IMR-90 (cell line): ENCODE measurements around the gene CHN2. TPM values are rescaled to one million over a fixed set of nuclear protein-coding genes. Genes with fewer than 3 reads are reported as not detected.

Experiments
- ATAC-seq: fragments of 200-7000 bp; cut with Tn5 transposase; 2 replicates; pipeline ENCODE4 v1.9.1; 2020; ENCODE audit warnings: low read depth, mild to moderate bottlenecking, moderate library complexity
- BruUV-seq: library from RNA; stranded (reverse); fragments of 400-500 nt; replicated peaks from 2 replicates; lab custom pipeline; 2021; lab: Mats Ljungman, UMichigan
- CTCF ChIA-PET: fragments of 300-600 bp; formaldehyde crosslinking; extraction: SDS; loops from one replicate; lab custom pipeline; 2021; ENCODE audit warnings: antibody characterized with exemption; lab: Yijun Ruan, JAX
- POLR2A ChIA-PET: fragments of 300-600 bp; sonication (Branson Sonifier 250); formaldehyde crosslinking; loops from one replicate; lab custom pipeline; 2022; ENCODE audit warnings: antibody characterized with exemption; ENCODE audit not compliant: unreplicated experiment; lab: Charles Lee
- DNase-seq: peaks from one replicate; pipeline ENCODE4 v3.0.0; 2013
- H2AFZ ChIP-seq: replicated peaks from 2 replicates; pipeline ENCODE3; 2013; ENCODE audit warnings: low read length, mild to moderate bottlenecking; ENCODE audit not compliant: poor library complexity
- H2AK5ac ChIP-seq: 2 replicates; pipeline ENCODE4 v1.6.1; 2013; ENCODE audit warnings: low read depth, low read length, inconsistent platforms
- H2AK9ac ChIP-seq: replicated peaks from 2 replicates; pipeline ENCODE3; 2013; ENCODE audit warnings: mild to moderate bottlenecking, low read depth, low read length, moderate library complexity; ENCODE audit not compliant: poor library complexity
- H2BK120ac ChIP-seq: 2 replicates; pipeline ENCODE4 v1.6.1; 2013; ENCODE audit warnings: low read depth, low read length, inconsistent platforms
- H2BK15ac ChIP-seq: 3 replicates; pipeline ENCODE4 v1.6.1; 2013; ENCODE audit warnings: low read depth, low read length, inconsistent platforms
- H2BK20ac ChIP-seq: 2 replicates; pipeline ENCODE4 v1.6.1; 2013; ENCODE audit warnings: low read depth, mild to moderate bottlenecking, inconsistent platforms, low read length, moderate library complexity
- H2BK5ac ChIP-seq: 2 replicates; pipeline ENCODE4 v1.6.1; 2013; ENCODE audit warnings: mild to moderate bottlenecking, low read depth, low read length, inconsistent platforms; ENCODE audit not compliant: poor library complexity, severe bottlenecking
- H3K14ac ChIP-seq: replicated peaks from 2 replicates; pipeline ENCODE4 v1.6.1; 2013; ENCODE audit warnings: low read depth, low read length, inconsistent platforms
- H3K18ac ChIP-seq: 2 replicates; pipeline ENCODE4 v1.6.1; 2013; ENCODE audit warnings: low read depth, low read length, control low read depth
- H3K23ac ChIP-seq: 2 replicates; pipeline ENCODE4 v1.6.1; 2013; ENCODE audit warnings: low read depth, low read length, inconsistent platforms
- H3K27ac ChIP-seq: 2 replicates; pipeline ENCODE4 v1.5.1; 2013; ENCODE audit warnings: mild to moderate bottlenecking, control low read depth, low read length; ENCODE audit not compliant: insufficient read depth
- H3K27me3 ChIP-seq: 2 replicates; pipeline ENCODE4 v1.6.1; 2013; ENCODE audit warnings: low read length; ENCODE audit not compliant: control insufficient read depth, insufficient read depth
- H3K36me3 ChIP-seq: 2 replicates; pipeline ENCODE4 v1.6.1; 2013; ENCODE audit warnings: low read length, mixed read lengths; ENCODE audit not compliant: control insufficient read depth, insufficient read depth
- H3K4ac ChIP-seq: 2 replicates; pipeline ENCODE4 v1.6.1; 2013; ENCODE audit warnings: low read depth, low read length, inconsistent platforms
- H3K4me1 ChIP-seq: 2 replicates; pipeline ENCODE4 v1.6.1; 2013; ENCODE audit warnings: low read length, mixed read lengths; ENCODE audit not compliant: control insufficient read depth, insufficient read depth
- H3K4me2 ChIP-seq: 2 replicates; pipeline ENCODE4 v1.6.1; 2013; ENCODE audit warnings: low read depth, mild to moderate bottlenecking, control low read depth, low read length, moderate library complexity
- H3K4me3 ChIP-seq: 2 replicates; pipeline ENCODE4 v1.5.1; 2013; ENCODE audit warnings: low read depth, mild to moderate bottlenecking, control low read depth, low read length, moderate library complexity; ENCODE audit not compliant: insufficient read depth
- H3K56ac ChIP-seq: 2 replicates; pipeline ENCODE4 v1.6.1; 2013; ENCODE audit warnings: low read length, inconsistent platforms; ENCODE audit not compliant: insufficient read depth; ENCODE audit errors: extremely low read depth
- H3K79me1 ChIP-seq, 2 experiments: 2 replicates each; pipeline ENCODE4 v1.6.1; 2013; ENCODE audit warnings: low read length in 2 of 2, inconsistent platforms in 1 of 2, low read depth in 1 of 2
- H3K9ac ChIP-seq: 2 replicates; pipeline ENCODE4 v1.6.1; 2013; ENCODE audit warnings: low read depth, low read length, control low read depth
- H3K9me1 ChIP-seq: 2 replicates; pipeline ENCODE4 v1.6.1; 2013; ENCODE audit warnings: low read length, inconsistent platforms; ENCODE audit not compliant: insufficient read depth
- H3K9me3 ChIP-seq: 2 replicates; pipeline ENCODE4 v1.6.1; 2013; ENCODE audit warnings: low read length; ENCODE audit not compliant: control insufficient read depth, insufficient read depth
- H4K20me1 ChIP-seq: 2 replicates; pipeline ENCODE4 v1.6.1; 2013; ENCODE audit warnings: low read length, inconsistent platforms; ENCODE audit not compliant: insufficient read depth
- H4K5ac ChIP-seq: 2 replicates; pipeline ENCODE4 v1.6.1; 2013; ENCODE audit warnings: mild to moderate bottlenecking, low read depth, low read length, control low read depth
- H4K8ac ChIP-seq, 2 experiments: 2 replicates each; pipeline ENCODE4 v1.6.1; 2013; ENCODE audit warnings: low read depth in 2 of 2, low read length in 2 of 2, control low read depth in 1 of 2, inconsistent platforms in 1 of 2
- H4K91ac ChIP-seq: 2 replicates; pipeline ENCODE4 v1.6.1; 2013; ENCODE audit warnings: low read depth, low read length, inconsistent platforms; ENCODE audit not compliant: insufficient read depth
- BHLHE40 ChIP-seq: fragments of 150-350 bp; IDR thresholded peaks from 2 replicates; pipeline ENCODE4 v1.6.1; 2016; ENCODE audit warnings: mild to moderate bottlenecking, low read depth, low read length
- MAZ ChIP-seq: IDR thresholded peaks from 2 replicates; pipeline ENCODE4 v1.6.1; 2012; ENCODE audit warnings: low read depth, mild to moderate bottlenecking, low read length, improper control_type of control experiment, moderate library complexity, borderline replicate concordance
- MXI1 ChIP-seq: IDR thresholded peaks from 2 replicates; pipeline ENCODE4 v1.6.1; 2012; ENCODE audit warnings: low read depth, mild to moderate bottlenecking, low read length, moderate library complexity, borderline replicate concordance
- RAD21 ChIP-seq: IDR thresholded peaks from 2 replicates; pipeline ENCODE4 v1.6.1; 2012; ENCODE audit warnings: low read length, improper control_type of control experiment
- RFX5 ChIP-seq: IDR thresholded peaks from 2 replicates; pipeline ENCODE4 v1.8.0; 2012; ENCODE audit warnings: low read depth, mild to moderate bottlenecking, low read length, moderate library complexity
- WGBS, 2 experiments: methylation state at CpG; one replicate each; pipeline versions ENCODE4 v1.1.5 to v1.1.7; 2013; ENCODE audit warnings: missing lambda C conversion rate in 2 of 2; ENCODE audit not compliant: insufficient read length in 1 of 2; ENCODE audit errors: extremely low coverage in 2 of 2; 5-methylcytosine and 5-hydroxymethylcytosine counted together
- dilution Hi-C: fragments of 300-500 bp; cut with HindIII; formaldehyde crosslinking; loops from one replicate; pipeline ENCODE4 v1.14.3; 2018; ENCODE audit warnings: low sequenced_read_pairs; ENCODE audit not compliant: unreplicated experiment
- in situ Hi-C: fragments of 300-500 bp; cut with MboI; formaldehyde crosslinking; loops from 3 replicates; pipeline ENCODE4 v1.14.3; 2019; ENCODE audit warnings: low sequenced_read_pairs, inconsistent platforms, mixed read lengths
- intact Hi-C: fragments of 100-400 bp; cut with micrococcal nuclease; formaldehyde crosslinking; loops from 2 replicates; pipeline ENCODE4 v1.10.0; 2022
- polyA plus RNA-seq, 3 experiments: library from polyadenylated mRNA; depleted of rRNA; stranded (reverse); fragments of >200 nt; gene quantifications; 2 replicates each; pipeline ENCODE4 v1.2.3, GENCODE V29; 2012; ENCODE audit warnings: low replicate concordance in 1 of 3
- total RNA-seq: library from RNA; depleted of rRNA; stranded (reverse); fragments of >200 nt; gene quantifications from 2 replicates; pipeline ENCODE4 v1.2.3, GENCODE V29; 2012
- TF ChIP-seq, protein P1 (sequence below): fragments of 150-350 bp; IDR thresholded peaks from 2 replicates; pipeline ENCODE4 v1.6.1; 2017; ENCODE audit warnings: mild to moderate bottlenecking, antibody characterized with exemption, low read length, low read depth
- TF ChIP-seq, protein P2 (sequence below): conservative IDR thresholded peaks from 2 replicates; pipeline ENCODE4 v1.5.1; 2012; ENCODE audit warnings: mild to moderate bottlenecking, low read depth, low read length, improper control_type of control experiment
- TF ChIP-seq, protein P3 (sequence below): fragments of 150-350 bp; IDR thresholded peaks from 2 replicates; pipeline ENCODE4 v1.6.1; 2016; ENCODE audit warnings: low read depth, mild to moderate bottlenecking, low read length, moderate library complexity, borderline replicate concordance

Gene CHN2
- total and polyA plus RNA-seq, 2 of the 4 experiments (the other 2 are of a cell fraction) = not detected

DNA sequence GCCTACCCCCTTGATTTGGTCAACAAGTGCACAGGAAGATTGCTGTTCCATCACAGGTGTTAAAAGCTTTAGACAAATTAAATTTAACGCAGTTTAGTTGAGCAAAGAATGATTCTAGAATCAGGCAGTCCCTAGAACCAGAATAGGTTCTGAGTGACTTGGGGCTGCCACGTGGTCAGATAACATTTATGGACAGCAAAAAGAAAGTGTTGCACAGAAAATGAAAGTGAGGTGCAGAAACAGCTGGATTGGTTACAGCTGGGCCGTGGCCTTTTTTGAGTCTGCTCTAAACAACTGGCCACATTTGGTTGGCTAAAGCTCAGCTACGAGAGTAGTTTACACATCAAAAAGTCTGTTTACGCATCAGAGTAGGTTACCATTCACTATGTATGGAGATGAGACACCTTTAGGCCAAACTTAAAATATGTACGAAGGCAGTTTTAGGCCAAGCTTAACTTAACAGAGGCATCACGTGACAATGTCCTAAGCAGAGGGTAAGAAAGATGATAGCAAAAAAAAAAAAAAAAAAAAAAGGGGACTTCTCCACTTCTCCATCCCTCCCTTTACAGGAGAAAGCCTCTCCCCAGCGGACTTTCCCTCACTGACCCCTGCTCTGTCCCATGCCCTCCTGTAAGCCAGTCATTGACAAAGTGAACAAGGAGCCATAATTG, 235.8 kb downstream of the CHN2 start:
- intact Hi-C loops = no loop called here

More for the DNA sequence above, 235.8 kb downstream of the CHN2 start:
- Histone ChIP-seq H3K4ac (no peak overlapping the region), H3K79me1 (no peaks in the 10 kb centered on the region), H2BK120ac (no peak overlapping the region), H3K9me1 (no peaks in the 10 kb centered on the region), H2AK9ac (no peak overlapping the region), H3K9me3 (no peaks in the 10 kb centered on the region), H3K36me3 (no peaks in the 10 kb centered on the region), H2BK20ac (no peak overlapping the region), H3K56ac (no peak overlapping the region), H4K91ac (no peak overlapping the region), H3K9ac (no peak overlapping the region), H3K4me2 (no peak overlapping the region), H3K14ac (no peak overlapping the region), H3K4me3 (no peak overlapping the region), H3K4me1 (no peaks in the 10 kb centered on the region), H2BK5ac (no peak overlapping the region), H4K8ac (no peak overlapping the region), H4K20me1 (no peaks in the 10 kb centered on the region), H4K5ac (no peak overlapping the region), H2AK5ac (no peak overlapping the region), H3K23ac (no peak overlapping the region), H3K27ac (no peak overlapping the region), H3K27me3 (no peaks in the 10 kb centered on the region), H2AFZ (no peak overlapping the region), H3K18ac (no peak overlapping the region), H2BK15ac (no peak overlapping the region)
- POLR2A ChIA-PET = interaction anchor here (0.6 kb wide), 1 partner anchor 508 kb away, joined by 12 read pairs; no protein-coding TSS in a partner anchor
- dilution Hi-C loops (no loop called here), in situ Hi-C loops (no loop called here)
- 50% methylated on average over 1 of the region's 8 CpGs; no CpG with 5 or more reads in 1 of the 2 experiments for WGBS, 2 experiments
- CTCF ChIA-PET = no interaction called here
- DNase-seq (no peak), ATAC-seq (no peak)
- TF ChIP-seq, protein P1, sequence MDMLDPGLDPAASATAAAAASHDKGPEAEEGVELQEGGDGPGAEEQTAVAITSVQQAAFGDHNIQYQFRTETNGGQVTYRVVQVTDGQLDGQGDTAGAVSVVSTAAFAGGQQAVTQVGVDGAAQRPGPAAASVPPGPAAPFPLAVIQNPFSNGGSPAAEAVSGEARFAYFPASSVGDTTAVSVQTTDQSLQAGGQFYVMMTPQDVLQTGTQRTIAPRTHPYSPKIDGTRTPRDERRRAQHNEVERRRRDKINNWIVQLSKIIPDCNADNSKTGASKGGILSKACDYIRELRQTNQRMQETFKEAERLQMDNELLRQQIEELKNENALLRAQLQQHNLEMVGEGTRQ = no peak
- TF ChIP-seq, protein P2, sequence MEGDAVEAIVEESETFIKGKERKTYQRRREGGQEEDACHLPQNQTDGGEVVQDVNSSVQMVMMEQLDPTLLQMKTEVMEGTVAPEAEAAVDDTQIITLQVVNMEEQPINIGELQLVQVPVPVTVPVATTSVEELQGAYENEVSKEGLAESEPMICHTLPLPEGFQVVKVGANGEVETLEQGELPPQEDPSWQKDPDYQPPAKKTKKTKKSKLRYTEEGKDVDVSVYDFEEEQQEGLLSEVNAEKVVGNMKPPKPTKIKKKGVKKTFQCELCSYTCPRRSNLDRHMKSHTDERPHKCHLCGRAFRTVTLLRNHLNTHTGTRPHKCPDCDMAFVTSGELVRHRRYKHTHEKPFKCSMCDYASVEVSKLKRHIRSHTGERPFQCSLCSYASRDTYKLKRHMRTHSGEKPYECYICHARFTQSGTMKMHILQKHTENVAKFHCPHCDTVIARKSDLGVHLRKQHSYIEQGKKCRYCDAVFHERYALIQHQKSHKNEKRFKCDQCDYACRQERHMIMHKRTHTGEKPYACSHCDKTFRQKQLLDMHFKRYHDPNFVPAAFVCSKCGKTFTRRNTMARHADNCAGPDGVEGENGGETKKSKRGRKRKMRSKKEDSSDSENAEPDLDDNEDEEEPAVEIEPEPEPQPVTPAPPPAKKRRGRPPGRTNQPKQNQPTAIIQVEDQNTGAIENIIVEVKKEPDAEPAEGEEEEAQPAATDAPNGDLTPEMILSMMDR = no peak
- TF ChIP-seq RFX5 = no peak
- no peak for TF ChIP-seq BHLHE40
- no peak for TF ChIP-seq MXI1
- TF ChIP-seq RAD21 = no peak
- TF ChIP-seq MAZ = no peak
- TF ChIP-seq, protein P3, sequence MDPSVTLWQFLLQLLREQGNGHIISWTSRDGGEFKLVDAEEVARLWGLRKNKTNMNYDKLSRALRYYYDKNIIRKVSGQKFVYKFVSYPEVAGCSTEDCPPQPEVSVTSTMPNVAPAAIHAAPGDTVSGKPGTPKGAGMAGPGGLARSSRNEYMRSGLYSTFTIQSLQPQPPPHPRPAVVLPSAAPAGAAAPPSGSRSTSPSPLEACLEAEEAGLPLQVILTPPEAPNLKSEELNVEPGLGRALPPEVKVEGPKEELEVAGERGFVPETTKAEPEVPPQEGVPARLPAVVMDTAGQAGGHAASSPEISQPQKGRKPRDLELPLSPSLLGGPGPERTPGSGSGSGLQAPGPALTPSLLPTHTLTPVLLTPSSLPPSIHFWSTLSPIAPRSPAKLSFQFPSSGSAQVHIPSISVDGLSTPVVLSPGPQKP = no peak
- no TSS peak for BruUV-seq
